GM21423 (cell line): ENCODE data around the gene NLGN4Y.

Experiments used
- ATAC-seq: cut with Tn5 transposase; IDR thresholded peaks from one replicate; pipeline ENCODE4 v1.9.1; 2021; ENCODE audit warnings: mild to moderate bottlenecking, moderate library complexity; ENCODE audit not compliant: unreplicated experiment

The NLGN4Y gene

GRCh38 chrY:14644157-14644952 lies 120.0 kb downstream of the NLGN4Y start:
- ATAC-seq = no peak

DNA sequence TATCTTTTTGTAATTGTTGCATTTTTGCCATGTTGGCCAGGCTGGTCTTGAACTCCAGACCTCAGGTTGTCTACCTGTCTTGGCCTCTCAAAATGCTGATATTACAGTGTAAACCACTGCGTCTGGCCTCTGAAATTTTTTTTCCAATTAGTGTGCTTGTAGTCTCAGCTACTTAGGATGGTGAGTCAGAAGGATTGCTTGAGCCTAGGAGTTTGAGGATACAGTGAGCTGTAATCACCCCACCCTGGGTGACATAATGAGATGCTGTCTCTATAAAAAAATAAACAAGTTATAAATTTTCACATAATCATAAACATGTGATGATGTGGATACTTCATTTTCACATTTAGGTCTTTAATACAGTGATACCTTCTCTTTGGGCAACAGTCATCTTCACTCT lies 154.9 kb downstream of the NLGN4Y start:
- no peak for ATAC-seq

DNA sequence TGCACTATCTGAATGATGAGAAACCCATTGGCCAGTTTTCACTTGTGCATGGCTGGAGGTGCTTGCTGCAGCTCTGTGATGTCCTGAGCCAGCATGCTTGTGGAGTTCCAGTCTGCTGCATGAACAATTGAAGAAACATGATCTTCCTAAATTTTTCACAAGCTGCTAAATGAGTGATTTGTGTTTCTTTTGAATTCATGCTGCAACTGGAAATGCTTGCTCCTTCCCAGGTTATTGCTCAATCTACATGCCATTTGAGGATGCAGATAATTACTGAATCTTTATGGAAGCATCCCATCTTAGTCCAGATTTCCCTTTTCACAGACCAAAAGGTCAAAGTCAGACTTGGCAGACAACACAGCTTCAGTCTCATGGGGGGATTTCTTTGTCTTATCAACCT lies 170.2 kb downstream of the NLGN4Y start:
- ATAC-seq = no peak

- ATAC-seq = no peak
Measured at GRCh38 chrY:14708158-14708557, 183.8 kb downstream of the NLGN4Y start.

DNA sequence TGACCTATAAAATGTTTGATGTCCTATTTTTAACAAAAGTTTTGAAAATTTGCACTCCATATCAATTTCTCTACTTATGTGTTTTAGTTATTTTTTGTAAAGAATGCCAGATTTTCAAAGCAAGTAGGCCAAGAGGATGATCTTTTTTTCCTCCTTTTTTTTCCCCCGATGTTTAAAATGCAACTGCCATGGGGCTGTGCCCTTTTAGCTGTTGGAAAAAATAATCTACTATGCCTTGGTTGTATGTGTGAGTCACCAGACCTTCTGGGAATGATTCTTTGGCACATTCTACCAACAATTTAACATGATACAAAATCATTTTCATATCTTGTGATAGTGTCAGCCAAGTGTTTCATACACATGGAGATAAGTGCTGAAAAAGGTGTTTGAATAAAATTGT lies 217.3 kb downstream of the NLGN4Y start:
- no peak for ATAC-seq

- ATAC-seq = no peak
Measured at GRCh38 chrY:14748329-14748728, 224.0 kb downstream of the NLGN4Y start.

GRCh38 chrY:14755571-14755970 lies 231.2 kb downstream of the NLGN4Y start:
- no peak for ATAC-seq

- no peak for ATAC-seq
Measured at GRCh38 chrY:14762903-14763302, 238.6 kb downstream of the NLGN4Y start.

DNA sequence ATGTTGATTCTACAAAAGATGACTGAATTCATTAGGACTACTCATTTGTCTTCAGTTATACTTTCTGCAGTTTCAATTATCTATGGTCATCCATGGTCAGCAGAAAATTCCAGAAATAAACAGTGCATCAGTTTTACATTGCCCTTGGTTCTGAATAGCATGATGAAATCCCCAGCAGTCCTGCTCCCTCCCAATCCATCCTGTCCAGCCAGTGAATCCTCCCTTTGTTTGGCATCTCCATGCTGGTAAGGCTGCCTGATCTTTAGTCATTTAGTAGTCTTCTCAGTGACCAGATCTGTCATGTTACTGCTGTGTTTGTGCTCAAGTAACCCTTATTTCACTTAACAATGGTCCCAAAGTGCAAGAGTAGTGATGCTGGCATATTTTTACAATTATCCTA lies 239.3 kb downstream of the NLGN4Y start:
- no peak for ATAC-seq

DNA sequence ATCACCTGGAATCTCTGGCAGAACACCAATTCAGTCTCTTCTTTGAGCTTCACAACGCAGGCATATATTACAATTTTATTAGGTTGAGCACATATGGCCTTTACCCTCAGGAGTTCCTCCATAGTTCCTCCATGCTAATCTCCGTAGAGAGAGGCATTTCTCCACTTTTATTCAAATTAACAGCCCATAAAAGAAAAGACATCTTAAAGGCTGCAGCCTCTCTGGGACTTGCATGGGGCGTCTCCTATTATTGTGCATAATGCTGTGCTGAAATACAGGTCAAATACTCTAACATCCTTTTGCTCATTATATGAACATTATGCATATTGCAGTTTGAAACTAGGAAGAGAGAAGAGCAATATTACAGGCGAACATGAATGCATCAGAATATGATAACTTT lies 253.9 kb downstream of the NLGN4Y start:
- ATAC-seq = no peak

- ATAC-seq = no peak
Measured at GRCh38 chrY:14793104-14793503, 268.8 kb downstream of the NLGN4Y start.

- no peak for ATAC-seq
Measured at GRCh38 chrY:14793674-14794073, 269.3 kb downstream of the NLGN4Y start.

DNA sequence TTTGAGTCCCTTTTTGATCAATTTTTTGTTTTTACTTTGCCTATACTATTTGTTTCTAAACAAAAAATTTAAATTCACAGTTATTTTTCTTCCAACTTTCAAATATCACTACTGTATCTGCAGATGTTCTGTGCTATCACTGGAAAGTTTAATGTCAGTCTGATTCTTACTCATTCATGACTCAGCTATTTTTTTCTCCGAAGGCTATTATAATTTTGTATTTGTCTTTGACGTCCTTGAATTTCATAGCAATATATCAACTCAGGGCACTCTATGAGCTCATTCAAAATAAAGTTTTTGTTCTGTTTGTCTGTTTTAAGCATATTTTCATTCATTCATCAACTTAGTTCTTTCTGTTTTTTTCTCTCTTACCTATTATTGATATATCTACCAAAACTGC lies 273.7 kb downstream of the NLGN4Y start:
- no peak for ATAC-seq

- ATAC-seq = no peak
Measured at GRCh38 chrY:14801096-14801495, 276.8 kb downstream of the NLGN4Y start.

- ATAC-seq = no peak
Measured at GRCh38 chrY:14802125-14802524, 277.8 kb downstream of the NLGN4Y start.

DNA sequence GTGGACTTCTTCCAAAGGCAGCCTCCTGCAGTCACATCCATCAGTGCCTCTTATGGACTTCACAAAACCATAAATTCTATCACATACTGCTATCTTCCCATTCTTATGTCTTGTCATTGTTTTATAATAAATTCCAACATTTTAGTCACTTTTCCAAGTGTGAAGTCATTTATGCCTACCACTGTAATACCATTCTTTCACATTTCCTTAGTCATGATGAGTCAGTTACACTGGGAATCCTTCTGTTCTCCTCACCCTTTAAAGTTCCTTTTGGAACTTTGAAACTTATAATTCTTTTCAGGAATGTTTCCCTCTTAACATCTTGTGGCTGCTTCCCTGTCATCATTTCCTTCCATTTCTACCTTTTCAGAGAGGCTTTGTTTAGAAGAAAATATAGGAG lies 279.7 kb downstream of the NLGN4Y start:
- ATAC-seq = no peak

DNA sequence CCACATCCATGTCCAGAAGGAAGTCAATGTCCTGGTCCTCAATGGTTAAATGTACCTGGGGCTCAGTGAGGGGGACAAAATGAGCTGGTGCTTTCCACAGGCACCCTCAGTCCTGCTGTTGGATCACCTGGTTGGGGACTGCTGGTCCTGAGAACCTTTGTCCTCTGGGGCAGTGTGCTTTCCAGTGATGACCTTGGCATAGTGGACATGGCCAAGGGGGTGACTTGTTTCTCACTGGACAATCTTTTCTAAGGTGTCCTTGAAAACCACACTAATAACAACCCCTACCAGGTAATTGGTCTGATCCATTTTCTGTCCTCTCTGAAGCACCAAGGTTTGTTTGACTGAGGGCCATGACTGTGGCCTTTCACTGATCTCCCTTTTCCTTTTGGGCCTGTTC lies 294.1 kb downstream of the NLGN4Y start:
- ATAC-seq = no peak

DNA sequence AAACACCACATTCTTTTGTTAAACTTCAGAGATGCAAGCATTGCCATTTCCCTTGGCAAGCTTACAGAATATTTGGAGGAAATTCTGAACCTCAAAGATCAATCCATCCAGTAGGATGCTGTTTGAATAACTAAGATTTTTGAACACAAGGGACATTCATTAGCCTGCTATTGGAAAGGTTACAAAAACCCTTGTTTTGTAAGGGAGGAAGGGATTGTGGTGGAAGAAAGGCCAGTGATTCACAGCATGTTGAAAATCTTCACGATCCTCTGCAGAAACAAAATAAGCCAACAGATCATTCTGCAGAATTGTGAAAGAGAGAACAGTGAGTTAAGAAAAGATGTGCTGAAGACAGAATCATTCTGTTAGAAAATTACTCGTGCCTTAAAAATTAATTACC lies 297.9 kb downstream of the NLGN4Y start:
- ATAC-seq = no peak

- ATAC-seq = no peak
Measured at GRCh38 chrY:14822906-14823305, 298.6 kb downstream of the NLGN4Y start.

GRCh38 chrY:14824583-14824982 lies 300.3 kb downstream of the NLGN4Y start:
- no peak for ATAC-seq

GRCh38 chrY:14825728-14826127 lies 301.4 kb downstream of the NLGN4Y start:
- no peak for ATAC-seq

DNA sequence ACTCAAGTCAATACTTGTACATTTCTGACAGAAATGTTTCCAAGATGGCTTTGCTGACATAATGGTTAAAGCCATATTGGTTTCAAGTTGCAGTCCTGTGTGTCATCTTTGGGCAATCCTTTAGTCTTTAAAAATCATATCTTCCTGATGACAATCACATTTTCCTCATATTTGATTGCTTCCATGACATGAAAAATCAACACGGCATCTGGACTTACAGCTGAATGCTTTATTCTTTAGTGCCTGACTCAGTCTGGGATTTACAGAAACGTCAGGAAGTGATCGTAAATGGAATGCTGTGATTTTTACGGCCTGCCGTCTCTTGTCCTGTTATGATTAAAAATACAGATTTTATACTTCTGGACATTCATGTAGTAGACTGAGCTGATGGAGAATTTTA lies 304.2 kb downstream of the NLGN4Y start:
- no peak for ATAC-seq

DNA sequence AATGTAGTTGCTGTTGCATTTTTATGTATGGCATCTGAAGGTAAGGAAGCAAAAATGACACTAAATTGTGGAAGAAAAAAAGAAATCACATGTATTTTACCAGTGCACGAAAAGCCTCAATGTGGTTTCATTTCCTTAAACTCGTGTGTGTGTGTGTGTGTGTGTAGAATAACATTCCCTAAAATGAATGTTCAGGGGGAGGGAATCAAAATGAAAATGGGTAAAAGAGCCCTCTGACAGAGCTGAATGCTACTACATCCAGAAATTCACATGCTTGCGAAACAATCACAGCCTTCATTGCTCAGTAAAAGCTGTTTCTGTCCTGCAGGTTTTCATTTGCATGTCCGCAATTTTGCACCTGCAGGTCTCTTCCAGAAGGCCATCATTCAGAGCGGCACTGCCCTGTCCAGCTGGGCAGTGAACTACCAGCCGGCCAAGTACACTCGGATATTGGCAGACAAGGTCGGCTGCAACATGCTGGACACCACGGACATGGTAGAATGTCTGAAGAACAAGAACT lies 305.1 kb downstream of the NLGN4Y start:
- no peak for ATAC-seq
